ENCODE measurements around the gene CEBPZOS.

Gene CEBPZOS

GRCh38 chr2:37250869-37251740 lies 54.8 kb downstream of the CEBPZOS start:
- TF ChIP-seq, protein P1, sequence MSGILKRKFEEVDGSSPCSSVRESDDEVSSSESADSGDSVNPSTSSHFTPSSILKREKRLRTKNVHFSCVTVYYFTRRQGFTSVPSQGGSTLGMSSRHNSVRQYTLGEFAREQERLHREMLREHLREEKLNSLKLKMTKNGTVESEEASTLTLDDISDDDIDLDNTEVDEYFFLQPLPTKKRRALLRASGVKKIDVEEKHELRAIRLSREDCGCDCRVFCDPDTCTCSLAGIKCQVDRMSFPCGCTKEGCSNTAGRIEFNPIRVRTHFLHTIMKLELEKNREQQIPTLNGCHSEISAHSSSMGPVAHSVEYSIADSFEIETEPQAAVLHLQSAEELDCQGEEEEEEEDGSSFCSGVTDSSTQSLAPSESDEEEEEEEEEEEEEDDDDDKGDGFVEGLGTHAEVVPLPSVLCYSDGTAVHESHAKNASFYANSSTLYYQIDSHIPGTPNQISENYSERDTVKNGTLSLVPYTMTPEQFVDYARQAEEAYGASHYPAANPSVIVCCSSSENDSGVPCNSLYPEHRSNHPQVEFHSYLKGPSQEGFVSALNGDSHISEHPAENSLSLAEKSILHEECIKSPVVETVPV (CRISPR knock-in tag; IDR thresholded peaks at IDR 0.05), result no peak
- TF ChIP-seq ARNTL (CRISPR knock-in tag; IDR thresholded peaks at IDR 0.05; ENCODE audit: borderline replicate concordance, low read depth), result no peak
- TF ChIP-seq POU6F1 (CRISPR knock-in tag; IDR thresholded peaks at IDR 0.05; ENCODE audit: borderline replicate concordance, low read depth), result no peak
- TF ChIP-seq RARB (CRISPR knock-in tag; IDR thresholded peaks at IDR 0.05), result no peak
- TF ChIP-seq ZFP30 (CRISPR knock-in tag; IDR thresholded peaks at IDR 0.05), result no peak
- TF ChIP-seq TOX (CRISPR knock-in tag; IDR thresholded peaks at IDR 0.05; ENCODE audit: borderline replicate concordance), result no peak
- no peak for TF ChIP-seq ZNF70 (CRISPR knock-in tag; IDR thresholded peaks at IDR 0.05)
- TF ChIP-seq CREB5 (CRISPR knock-in tag; IDR thresholded peaks at IDR 0.05; ENCODE audit: low read depth), result no peak
- no peak for TF ChIP-seq PPARA (CRISPR knock-in tag; IDR thresholded peaks at IDR 0.05; ENCODE audit: borderline replicate concordance)
- TF ChIP-seq, protein P2, sequence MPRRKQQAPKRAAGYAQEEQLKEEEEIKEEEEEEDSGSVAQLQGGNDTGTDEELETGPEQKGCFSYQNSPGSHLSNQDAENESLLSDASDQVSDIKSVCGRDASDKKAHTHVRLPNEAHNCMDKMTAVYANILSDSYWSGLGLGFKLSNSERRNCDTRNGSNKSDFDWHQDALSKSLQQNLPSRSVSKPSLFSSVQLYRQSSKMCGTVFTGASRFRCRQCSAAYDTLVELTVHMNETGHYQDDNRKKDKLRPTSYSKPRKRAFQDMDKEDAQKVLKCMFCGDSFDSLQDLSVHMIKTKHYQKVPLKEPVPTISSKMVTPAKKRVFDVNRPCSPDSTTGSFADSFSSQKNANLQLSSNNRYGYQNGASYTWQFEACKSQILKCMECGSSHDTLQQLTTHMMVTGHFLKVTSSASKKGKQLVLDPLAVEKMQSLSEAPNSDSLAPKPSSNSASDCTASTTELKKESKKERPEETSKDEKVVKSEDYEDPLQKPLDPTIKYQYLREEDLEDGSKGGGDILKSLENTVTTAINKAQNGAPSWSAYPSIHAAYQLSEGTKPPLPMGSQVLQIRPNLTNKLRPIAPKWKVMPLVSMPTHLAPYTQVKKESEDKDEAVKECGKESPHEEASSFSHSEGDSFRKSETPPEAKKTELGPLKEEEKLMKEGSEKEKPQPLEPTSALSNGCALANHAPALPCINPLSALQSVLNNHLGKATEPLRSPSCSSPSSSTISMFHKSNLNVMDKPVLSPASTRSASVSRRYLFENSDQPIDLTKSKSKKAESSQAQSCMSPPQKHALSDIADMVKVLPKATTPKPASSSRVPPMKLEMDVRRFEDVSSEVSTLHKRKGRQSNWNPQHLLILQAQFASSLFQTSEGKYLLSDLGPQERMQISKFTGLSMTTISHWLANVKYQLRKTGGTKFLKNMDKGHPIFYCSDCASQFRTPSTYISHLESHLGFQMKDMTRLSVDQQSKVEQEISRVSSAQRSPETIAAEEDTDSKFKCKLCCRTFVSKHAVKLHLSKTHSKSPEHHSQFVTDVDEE (CRISPR knock-in tag; IDR thresholded peaks at IDR 0.05), result no peak
- TF ChIP-seq ZNF8 (CRISPR knock-in tag; IDR thresholded peaks at IDR 0.05), result no peak
- TF ChIP-seq ESRRG (CRISPR knock-in tag; IDR thresholded peaks at IDR 0.05), result no peak
- no peak for TF ChIP-seq CSDC2 (CRISPR knock-in tag; IDR thresholded peaks at IDR 0.05)
- TF ChIP-seq ISL1 (CRISPR knock-in tag; IDR thresholded peaks at IDR 0.05), result no peak
- TF ChIP-seq ZNF565 (CRISPR knock-in tag; conservative IDR thresholded peaks at IDR 0.05; ENCODE audit: low read depth), result no peak
- no peak for TF ChIP-seq TCF4 (CRISPR knock-in tag; IDR thresholded peaks at IDR 0.05; ENCODE audit: borderline replicate concordance)
- TF ChIP-seq, protein P3, sequence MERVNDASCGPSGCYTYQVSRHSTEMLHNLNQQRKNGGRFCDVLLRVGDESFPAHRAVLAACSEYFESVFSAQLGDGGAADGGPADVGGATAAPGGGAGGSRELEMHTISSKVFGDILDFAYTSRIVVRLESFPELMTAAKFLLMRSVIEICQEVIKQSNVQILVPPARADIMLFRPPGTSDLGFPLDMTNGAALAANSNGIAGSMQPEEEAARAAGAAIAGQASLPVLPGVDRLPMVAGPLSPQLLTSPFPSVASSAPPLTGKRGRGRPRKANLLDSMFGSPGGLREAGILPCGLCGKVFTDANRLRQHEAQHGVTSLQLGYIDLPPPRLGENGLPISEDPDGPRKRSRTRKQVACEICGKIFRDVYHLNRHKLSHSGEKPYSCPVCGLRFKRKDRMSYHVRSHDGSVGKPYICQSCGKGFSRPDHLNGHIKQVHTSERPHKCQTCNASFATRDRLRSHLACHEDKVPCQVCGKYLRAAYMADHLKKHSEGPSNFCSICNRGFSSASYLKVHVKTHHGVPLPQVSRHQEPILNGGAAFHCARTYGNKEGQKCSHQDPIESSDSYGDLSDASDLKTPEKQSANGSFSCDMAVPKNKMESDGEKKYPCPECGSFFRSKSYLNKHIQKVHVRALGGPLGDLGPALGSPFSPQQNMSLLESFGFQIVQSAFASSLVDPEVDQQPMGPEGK (CRISPR knock-in tag; IDR thresholded peaks at IDR 0.05; ENCODE audit: borderline replicate concordance), result no peak
- no peak for TF ChIP-seq ZC3H10 (CRISPR knock-in tag; IDR thresholded peaks at IDR 0.05)
- no peak for ATAC-seq

Data from SK-N-SH treated with all-trans-retinoic acid at 6 μM for 48 hours (cell line).